OCI-LY7 (cell line): Measurements from ENCODE around the gene NTSR1.

ENCODE experiments used
- EZH2phosphoT487 ChIP-seq: fragments of 200-600 bp; sonication (generic); IDR thresholded peaks from 2 replicates; pipeline ENCODE4 v1.6.1; 2018; ENCODE audit warnings: low read depth, borderline replicate concordance, mild to moderate bottlenecking, mixed run types, antibody characterized with exemption, low read length, moderate library complexity, mixed read lengths
- TF ChIP-seq, protein P1 (sequence below): fragments of 200-600 bp; sonication (generic); conservative IDR thresholded peaks from 2 replicates; pipeline ENCODE4 v1.5.1; 2014; ENCODE audit warnings: mild to moderate bottlenecking, antibody characterized with exemption, low read length, moderate library complexity, mixed read lengths

DNA sequence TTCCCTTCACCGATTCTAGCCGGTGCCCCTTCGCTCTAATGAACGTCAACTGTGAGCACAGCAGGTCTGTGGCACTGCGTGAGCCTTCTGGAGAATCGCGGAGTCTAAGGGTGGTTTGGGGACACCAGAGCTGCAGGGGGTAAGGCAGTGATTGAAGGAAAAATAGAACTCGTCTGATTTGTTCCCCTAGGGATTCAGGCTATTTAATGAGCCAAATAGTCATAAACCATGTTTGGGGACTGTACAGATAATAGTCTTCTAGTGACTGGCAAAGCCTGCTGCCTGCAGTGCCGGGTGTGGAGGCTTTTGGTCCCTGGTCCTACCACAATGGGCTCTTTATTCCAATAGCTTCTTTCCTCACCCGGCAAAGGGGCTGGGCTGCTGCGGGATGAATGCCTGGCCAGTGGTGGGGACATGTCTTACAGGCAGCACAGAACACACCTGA, 11.1 kb upstream of the NTSR1 start:
- TF ChIP-seq, protein P1, sequence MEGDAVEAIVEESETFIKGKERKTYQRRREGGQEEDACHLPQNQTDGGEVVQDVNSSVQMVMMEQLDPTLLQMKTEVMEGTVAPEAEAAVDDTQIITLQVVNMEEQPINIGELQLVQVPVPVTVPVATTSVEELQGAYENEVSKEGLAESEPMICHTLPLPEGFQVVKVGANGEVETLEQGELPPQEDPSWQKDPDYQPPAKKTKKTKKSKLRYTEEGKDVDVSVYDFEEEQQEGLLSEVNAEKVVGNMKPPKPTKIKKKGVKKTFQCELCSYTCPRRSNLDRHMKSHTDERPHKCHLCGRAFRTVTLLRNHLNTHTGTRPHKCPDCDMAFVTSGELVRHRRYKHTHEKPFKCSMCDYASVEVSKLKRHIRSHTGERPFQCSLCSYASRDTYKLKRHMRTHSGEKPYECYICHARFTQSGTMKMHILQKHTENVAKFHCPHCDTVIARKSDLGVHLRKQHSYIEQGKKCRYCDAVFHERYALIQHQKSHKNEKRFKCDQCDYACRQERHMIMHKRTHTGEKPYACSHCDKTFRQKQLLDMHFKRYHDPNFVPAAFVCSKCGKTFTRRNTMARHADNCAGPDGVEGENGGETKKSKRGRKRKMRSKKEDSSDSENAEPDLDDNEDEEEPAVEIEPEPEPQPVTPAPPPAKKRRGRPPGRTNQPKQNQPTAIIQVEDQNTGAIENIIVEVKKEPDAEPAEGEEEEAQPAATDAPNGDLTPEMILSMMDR: no peak
- no peak for TF ChIP-seq EZH2phosphoT487
